Activated CD4-positive, alpha-beta T cell treated with anti-CD3 and anti-CD28 coated beads, Interleukin-2, amount 10 ng/mL, durations not matched to agents 7 days and 5 days (primary cell): ENCODE measurements around the gene ABCA4. TPM values are rescaled to one million over a fixed set of nuclear protein-coding genes. Genes with fewer than 3 reads are reported as not detected.

Experiments
- CTCF ChIA-PET: fragments of 350-600 bp; sonication (Branson Sonifier 250); formaldehyde crosslinking; loops from one replicate; lab custom pipeline; 2021; ENCODE audit warnings: antibody characterized with exemption; lab: Charles Lee
- POLR2A ChIA-PET: fragments of 350-600 bp; sonication (Branson Sonifier 250); formaldehyde crosslinking; loops from one replicate; lab custom pipeline; 2021; ENCODE audit warnings: antibody characterized with exemption; lab: Charles Lee
- DNase-seq: peaks from one replicate; pipeline ENCODE4 v3.0.0-alpha.2; 2020
- H3K27ac Mint-ChIP-seq: one replicate; pipeline ENCODE4 v1.8.0; 2021; ENCODE audit warnings: mild to moderate bottlenecking, moderate library complexity, mixed read lengths
- H3K27me3 Mint-ChIP-seq: one replicate; pipeline ENCODE4 v1.8.0; 2021; ENCODE audit warnings: mixed read lengths
- H3K36me3 Mint-ChIP-seq: one replicate; pipeline ENCODE4 v1.8.0; 2021; ENCODE audit warnings: low read depth, mixed read lengths
- H3K4me1 Mint-ChIP-seq: one replicate; pipeline ENCODE4 v1.8.0; 2021; ENCODE audit warnings: mixed read lengths
- H3K4me3 Mint-ChIP-seq: one replicate; pipeline ENCODE4 v1.8.0; 2021; ENCODE audit warnings: mild to moderate bottlenecking, moderate library complexity, mixed read lengths
- H3K9me3 Mint-ChIP-seq: one replicate; pipeline ENCODE4 v1.8.0; 2021; ENCODE audit warnings: mixed read lengths
- total RNA-seq, 2 experiments: library from RNA; stranded (reverse); gene quantifications; one replicate each; pipeline ENCODE4 v1.2.3, GENCODE V29; 2021

The ABCA4 gene
- total RNA-seq, 2 experiments from 2014 or later, result not detected

- Mint-ChIP-seq H3K27me3 (peaks cover 36% of the 10 kb centered on the region), H3K27ac (no peak overlapping the region), H3K4me1 (no peaks in the 10 kb centered on the region), H3K9me3 (no peaks in the 10 kb centered on the region), H3K36me3 (no peaks in the 10 kb centered on the region), H3K4me3 (no peak overlapping the region)
- ChIA-PET POLR2A (no interaction called here), CTCF (interaction anchor here (1.0 kb wide), 1 partner anchor 17 kb away, joined by 3 read pairs; no protein-coding TSS in a partner anchor)
- no peak for DNase-seq
These were observed 130.9 kb downstream of the ABCA4 start for GRCh38 chr1:93990010-93990409.

GRCh38 chr1:93989601-93990000 lies 131.3 kb downstream of the ABCA4 start:
- ChIA-PET CTCF (interaction anchor here (1.0 kb wide), 1 partner anchor 17 kb away, joined by 3 read pairs; no protein-coding TSS in a partner anchor), POLR2A (no interaction called here)
- no peaks in the 10 kb centered on the region for H3K36me3 Mint-ChIP-seq
- no peak for DNase-seq
- no peaks in the 10 kb centered on the region for H3K4me1 Mint-ChIP-seq
- peaks cover 32% of the 10 kb centered on the region for H3K27me3 Mint-ChIP-seq
- H3K9me3 Mint-ChIP-seq, result no peaks in the 10 kb centered on the region
- H3K4me3 Mint-ChIP-seq, result no peak overlapping the region
- H3K27ac Mint-ChIP-seq, result no peak overlapping the region

- Mint-ChIP-seq H3K9me3 (no peaks in the 10 kb centered on the region), H3K27ac (no peak overlapping the region), H3K27me3 (peaks cover 26% of the 10 kb centered on the region), H3K4me1 (no peaks in the 10 kb centered on the region), H3K36me3 (no peaks in the 10 kb centered on the region), H3K4me3 (no peak overlapping the region)
- no peak for DNase-seq
- CTCF ChIA-PET, result no interaction called here
- POLR2A ChIA-PET, result no interaction called here
These were observed 132.2 kb downstream of the ABCA4 start for GRCh38 chr1:93988634-93989350.

- no peaks in the 10 kb centered on the region for H3K36me3 Mint-ChIP-seq
- no peak overlapping the region for H3K4me3 Mint-ChIP-seq
- no peak overlapping the region for H3K27ac Mint-ChIP-seq
- CTCF ChIA-PET, result interaction anchor here (0.6 to 1.0 kb wide), 2 partner anchors 16 to 17 kb away, joined by 3 read pairs; no protein-coding TSS in a partner anchor
- H3K9me3 Mint-ChIP-seq, result no peaks in the 10 kb centered on the region
- H3K27me3 Mint-ChIP-seq, result peaks cover 7% of the 10 kb centered on the region
- no peak for DNase-seq
- H3K4me1 Mint-ChIP-seq, result no peaks in the 10 kb centered on the region
- POLR2A ChIA-PET, result interaction anchor here (0.6 kb wide), 1 partner anchor 95 kb away, joined by 3 read pairs; no protein-coding TSS in a partner anchor
These were observed 139.7 kb downstream of the ABCA4 start for GRCh38 chr1:93981274-93981667.

- H3K9me3 Mint-ChIP-seq, result no peaks in the 10 kb centered on the region
- peaks cover 5% of the 10 kb centered on the region for H3K27me3 Mint-ChIP-seq
- no peak overlapping the region for H3K4me3 Mint-ChIP-seq
- ChIA-PET CTCF (no interaction called here), POLR2A (interaction anchor here (0.6 kb wide), 1 partner anchor 96 kb away, joined by 3 read pairs; no protein-coding TSS in a partner anchor)
- no peaks in the 10 kb centered on the region for H3K36me3 Mint-ChIP-seq
- H3K4me1 Mint-ChIP-seq, result no peaks in the 10 kb centered on the region
- no peak overlapping the region for H3K27ac Mint-ChIP-seq
- no peak for DNase-seq
These were observed 140.4 kb downstream of the ABCA4 start for GRCh38 chr1:93980320-93981273.

GRCh38 chr1:93979718-93980319 lies 141.1 kb downstream of the ABCA4 start:
- Mint-ChIP-seq H3K27me3 (peaks cover 4% of the 10 kb centered on the region), H3K27ac (no peak overlapping the region), H3K4me1 (no peaks in the 10 kb centered on the region), H3K4me3 (no peak overlapping the region), H3K9me3 (no peaks in the 10 kb centered on the region), H3K36me3 (no peaks in the 10 kb centered on the region)
- no peak for DNase-seq
- POLR2A ChIA-PET, result no interaction called here
- CTCF ChIA-PET, result no interaction called here

- H3K4me1 Mint-ChIP-seq, result no peaks in the 10 kb centered on the region
- ChIA-PET POLR2A (no interaction called here), CTCF (no interaction called here)
- H3K36me3 Mint-ChIP-seq, result no peaks in the 10 kb centered on the region
- H3K9me3 Mint-ChIP-seq, result no peaks in the 10 kb centered on the region
- H3K4me3 Mint-ChIP-seq, result no peak overlapping the region
- DNase-seq, result no peak
- H3K27me3 Mint-ChIP-seq, result peaks cover 4% of the 10 kb centered on the region
- no peak overlapping the region for H3K27ac Mint-ChIP-seq
These were observed 141.8 kb downstream of the ABCA4 start for GRCh38 chr1:93979040-93979717.

GRCh38 chr1:93977598-93977945 lies 143.4 kb downstream of the ABCA4 start:
- Mint-ChIP-seq H3K27ac (no peak overlapping the region), H3K36me3 (no peaks in the 10 kb centered on the region), H3K9me3 (no peaks in the 10 kb centered on the region), H3K27me3 (peaks cover 2% of the 10 kb centered on the region), H3K4me3 (no peak overlapping the region), H3K4me1 (no peaks in the 10 kb centered on the region)
- POLR2A ChIA-PET, result no interaction called here
- no peak for DNase-seq
- CTCF ChIA-PET, result interaction anchor here (0.9 kb wide), 1 partner anchor 16 kb away, joined by 3 read pairs; no protein-coding TSS in a partner anchor

- CTCF ChIA-PET, result interaction anchor here (0.9 to 1.1 kb wide), 2 partner anchors 14 to 16 kb away, joined by 3 to 4 read pairs; no protein-coding TSS in a partner anchor
These were observed 144.0 kb downstream of the ABCA4 start for GRCh38 chr1:93976711-93977597.

GRCh38 chr1:93976291-93976690 lies 144.7 kb downstream of the ABCA4 start:
- H3K4me1 Mint-ChIP-seq, result no peaks in the 10 kb centered on the region
- no peaks in the 10 kb centered on the region for H3K9me3 Mint-ChIP-seq
- H3K27ac Mint-ChIP-seq, result no peak overlapping the region
- no peaks in the 10 kb centered on the region for H3K36me3 Mint-ChIP-seq
- ChIA-PET POLR2A (no interaction called here), CTCF (interaction anchor here (1.1 kb wide), 1 partner anchor 15 kb away, joined by 4 read pairs; no protein-coding TSS in a partner anchor)
- no peak overlapping the region for H3K4me3 Mint-ChIP-seq
- H3K27me3 Mint-ChIP-seq, result no peaks in the 10 kb centered on the region
- no peak for DNase-seq

More at GRCh38 chr1:93976711-93977597, 144.0 kb downstream of the ABCA4 start:
- no peaks in the 10 kb centered on the region for H3K9me3 Mint-ChIP-seq
- H3K27me3 Mint-ChIP-seq, result no peaks in the 10 kb centered on the region
- no peak overlapping the region for H3K27ac Mint-ChIP-seq
- DNase-seq, result no peak
- no peak overlapping the region for H3K4me3 Mint-ChIP-seq
- no peaks in the 10 kb centered on the region for H3K36me3 Mint-ChIP-seq
- H3K4me1 Mint-ChIP-seq, result no peaks in the 10 kb centered on the region
- POLR2A ChIA-PET, result no interaction called here

GRCh38 chr1:93972341-93972740 lies 148.6 kb downstream of the ABCA4 start:
- Mint-ChIP-seq H3K36me3 (no peaks in the 10 kb centered on the region), H3K4me1 (no peaks in the 10 kb centered on the region), H3K27me3 (no peaks in the 10 kb centered on the region), H3K4me3 (no peak overlapping the region), H3K27ac (no peak overlapping the region), H3K9me3 (no peaks in the 10 kb centered on the region)
- CTCF ChIA-PET, result interaction anchor here (1.2 kb wide), 1 partner anchor 18 kb away, joined by 3 read pairs; no protein-coding TSS in a partner anchor
- POLR2A ChIA-PET, result no interaction called here
- no peak for DNase-seq
